ENCODE results near the gene SGSM1. TPM values are rescaled to one million over a fixed set of nuclear protein-coding genes. Genes with fewer than 3 reads are reported as not detected.

The SGSM1 gene
- total RNA-seq, 1 experiment from 2014 or later = 5.1 TPM

- H3K4me3 ChIP-seq (replicated peaks in 1 of 2; ENCODE audit: low read depth in 1 of 2, low read length in 2 of 2) = no peak overlapping the region
- RAD21 ChIA-PET (ENCODE audit: low non-redundant PET in 1 of 2, low total read pairs in 2 of 2, uncharacterized antibody in 2 of 2, unreplicated experiment in 2 of 2) = interaction anchor here (0.6 to 1.4 kb wide), 4 partner anchors 72 to 110 kb away, joined by 3 to 6 read pairs (median 4); no protein-coding TSS in a partner anchor
- TF ChIP-seq ELF1 (IDR thresholded peaks at IDR 0.05; ENCODE audit: borderline replicate concordance, low read depth) = no peak
- TF ChIP-seq, protein P1, sequence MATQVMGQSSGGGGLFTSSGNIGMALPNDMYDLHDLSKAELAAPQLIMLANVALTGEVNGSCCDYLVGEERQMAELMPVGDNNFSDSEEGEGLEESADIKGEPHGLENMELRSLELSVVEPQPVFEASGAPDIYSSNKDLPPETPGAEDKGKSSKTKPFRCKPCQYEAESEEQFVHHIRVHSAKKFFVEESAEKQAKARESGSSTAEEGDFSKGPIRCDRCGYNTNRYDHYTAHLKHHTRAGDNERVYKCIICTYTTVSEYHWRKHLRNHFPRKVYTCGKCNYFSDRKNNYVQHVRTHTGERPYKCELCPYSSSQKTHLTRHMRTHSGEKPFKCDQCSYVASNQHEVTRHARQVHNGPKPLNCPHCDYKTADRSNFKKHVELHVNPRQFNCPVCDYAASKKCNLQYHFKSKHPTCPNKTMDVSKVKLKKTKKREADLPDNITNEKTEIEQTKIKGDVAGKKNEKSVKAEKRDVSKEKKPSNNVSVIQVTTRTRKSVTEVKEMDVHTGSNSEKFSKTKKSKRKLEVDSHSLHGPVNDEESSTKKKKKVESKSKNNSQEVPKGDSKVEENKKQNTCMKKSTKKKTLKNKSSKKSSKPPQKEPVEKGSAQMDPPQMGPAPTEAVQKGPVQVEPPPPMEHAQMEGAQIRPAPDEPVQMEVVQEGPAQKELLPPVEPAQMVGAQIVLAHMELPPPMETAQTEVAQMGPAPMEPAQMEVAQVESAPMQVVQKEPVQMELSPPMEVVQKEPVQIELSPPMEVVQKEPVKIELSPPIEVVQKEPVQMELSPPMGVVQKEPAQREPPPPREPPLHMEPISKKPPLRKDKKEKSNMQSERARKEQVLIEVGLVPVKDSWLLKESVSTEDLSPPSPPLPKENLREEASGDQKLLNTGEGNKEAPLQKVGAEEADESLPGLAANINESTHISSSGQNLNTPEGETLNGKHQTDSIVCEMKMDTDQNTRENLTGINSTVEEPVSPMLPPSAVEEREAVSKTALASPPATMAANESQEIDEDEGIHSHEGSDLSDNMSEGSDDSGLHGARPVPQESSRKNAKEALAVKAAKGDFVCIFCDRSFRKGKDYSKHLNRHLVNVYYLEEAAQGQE (IDR thresholded peaks at IDR 0.05; ENCODE audit: low read depth) = no peak
- TF ChIP-seq CBX3 (IDR thresholded peaks at IDR 0.05; ENCODE audit: low read depth) = no peak
- TF ChIP-seq YY1 (IDR thresholded peaks at IDR 0.05; ENCODE audit: extremely low read depth, insufficient replicate concordance, low read depth, low read length) = peak; percentile 53
- peak; percentile 80 for TF ChIP-seq RAD21 (IDR thresholded peaks at IDR 0.05; ENCODE audit: low read depth)
- TF ChIP-seq SP1 (IDR thresholded peaks at IDR 0.05; ENCODE audit: low read depth) = no peak
- TF ChIP-seq FOSL1 (IDR thresholded peaks at IDR 0.05; ENCODE audit: low read depth) = no peak
- no peak for TF ChIP-seq JUND (IDR thresholded peaks at IDR 0.05)
- TF ChIP-seq EZH2 (IDR thresholded peaks at IDR 0.05) = no peak
- no peak for TF ChIP-seq ATF3 (IDR thresholded peaks at IDR 0.05)
- no peak for TF ChIP-seq MAX (IDR thresholded peaks at IDR 0.05)
- TF ChIP-seq CTCF (IDR thresholded peaks at IDR 0.05 in 2 of 3, conservative IDR thresholded peaks at IDR 0.05 in 1 of 3; ENCODE audit: borderline replicate concordance in 1 of 3, insufficient read depth in 1 of 3, low read depth in 2 of 3, low read length in 2 of 3) = peak; percentile 65 to 78 (median 76); a peak in 5 of 6 replicates
- TF ChIP-seq SRF (IDR thresholded peaks at IDR 0.05; ENCODE audit: low read depth) = no peak
- TF ChIP-seq EGR1 (IDR thresholded peaks at IDR 0.05; ENCODE audit: low read depth) = no peak
- TF ChIP-seq ZFX (IDR thresholded peaks at IDR 0.05) = no peak
- H3K27me3 ChIP-seq (ENCODE audit: insufficient read depth, low read length) = no peaks in the 10 kb centered on the region
- no peak overlapping the region for H3K4me2 ChIP-seq (ENCODE audit: low read length)
- POLR2A ChIA-PET = no interaction called here
- H3K4me1 ChIP-seq (ENCODE audit: control insufficient read depth in 1 of 2, insufficient read depth in 2 of 2, low read length in 2 of 2) = no peaks in the 10 kb centered on the region; a peak in 1 of 4 replicates
- BruUV-seq (replicated peaks) = no TSS peak
- CTCF ChIA-PET = interaction anchor here (0.6 to 3.3 kb wide), 11 partner anchors 8 to 169 kb away, joined by 3 to 44 read pairs (median 5); no protein-coding TSS in a partner anchor
- H3K27ac ChIP-seq (ENCODE audit: low read depth, low read length) = no peak overlapping the region
- no peaks in the 10 kb centered on the region for H3K36me3 ChIP-seq (ENCODE audit: control insufficient read depth in 1 of 2, insufficient read depth in 2 of 2, low read length in 2 of 2)
- intact Hi-C loops (cut with micrococcal nuclease) = loop anchor here (1.0 to 5.0 kb wide), 2 partner anchors 109 to 172 kb away; no protein-coding TSS in a partner anchor
- ATAC-seq = peak; percentile 87
- H4K20me1 ChIP-seq (ENCODE audit: insufficient read depth) = no peaks in the 10 kb centered on the region
- H3K9me3 ChIP-seq (ENCODE audit: control insufficient read depth in 1 of 2, insufficient read depth in 1 of 2, low read depth in 1 of 2, low read length in 2 of 2) = no peaks in the 10 kb centered on the region
- H3K79me2 ChIP-seq (ENCODE audit: insufficient read depth, low read length) = no peaks in the 10 kb centered on the region
- no peak overlapping the region for H2AFZ ChIP-seq (ENCODE audit: low read depth, low read length, poor library complexity, severe bottlenecking)
- H3K9ac ChIP-seq (ENCODE audit: low read length) = no peak overlapping the region
- no peaks in the 10 kb centered on the region for H3K9me2 ChIP-seq (ENCODE audit: insufficient read depth)
- DNase-seq (ENCODE audit: low read depth, low spot score) = no peak
Observed at GRCh38 chr22:24938741-24939341, 132.8 kb downstream of the SGSM1 start.
